HFFc6 (cell line): ENCODE data around the gene MFNG. TPM values are rescaled to one million over a fixed set of nuclear protein-coding genes. Genes with fewer than 3 reads are reported as not detected.
"Not testable (repeated sequence)": the region's sequence is repeated elsewhere in the genome, so short reads cannot be mapped to it uniquely, and the experiment has no call there.

Experiments
- DNase-seq: peaks from one replicate; pipeline ENCODE4 v3.0.0-alpha.2; 2018
- H3K27ac Mint-ChIP-seq: 2 replicates; pipeline ENCODE4 v1.8.0; 2020; ENCODE audit warnings: mild to moderate bottlenecking, mixed read lengths
- H3K27me3 Mint-ChIP-seq: 2 replicates; pipeline ENCODE4 v1.8.0; 2021; ENCODE audit warnings: mild to moderate bottlenecking, moderate library complexity, mixed read lengths; ENCODE audit not compliant: insufficient read depth
- H3K36me3 Mint-ChIP-seq: 2 replicates; pipeline ENCODE4 v1.8.0; 2021; ENCODE audit warnings: low read depth, mixed read lengths
- H3K4me1 Mint-ChIP-seq: 2 replicates; pipeline ENCODE4 v1.8.0; 2020; ENCODE audit warnings: low read depth, mixed read lengths
- H3K4me3 Mint-ChIP-seq: 2 replicates; pipeline ENCODE4 v1.8.0; 2020; ENCODE audit warnings: mild to moderate bottlenecking, moderate library complexity, mixed read lengths
- H3K9me3 Mint-ChIP-seq: 2 replicates; pipeline ENCODE4 v1.8.0; 2020; ENCODE audit warnings: mild to moderate bottlenecking, mixed read lengths
- total RNA-seq, 6 experiments: library from RNA; stranded (reverse); fragmentation: NEBNext Ultra II Directional; extraction: Animal tissue kit (Norgen Biotek cat#: 25700); gene quantifications; 2 replicates in 1 of 6; 3 replicates in 5 of 6; pipeline ENCODE4 v1.2.3, GENCODE V29; 2021
- TF ChIP-seq, protein P1 (sequence below): fragments of 200-600 bp; sonication (generic); IDR thresholded peaks from 2 replicates; pipeline ENCODE4 v1.5.0; 2021; ENCODE audit warnings: antibody characterized with exemption, mild to moderate bottlenecking

MFNG gene
- total RNA-seq, 6 experiments from 2014 or later = not detected

GRCh38 chr22:37470087-37470445 lies 16.1 kb downstream of the MFNG start:
- Mint-ChIP-seq H3K36me3 (no peaks in the 10 kb centered on the region), H3K4me1 (no peaks in the 10 kb centered on the region; the same call in 1 of the 2 replicates), H3K4me3 (no peak overlapping the region), H3K27me3 (peaks cover 38% of the 10 kb centered on the region), H3K27ac (no peak overlapping the region), H3K9me3 (no peaks in the 10 kb centered on the region)
- TF ChIP-seq, protein P1, sequence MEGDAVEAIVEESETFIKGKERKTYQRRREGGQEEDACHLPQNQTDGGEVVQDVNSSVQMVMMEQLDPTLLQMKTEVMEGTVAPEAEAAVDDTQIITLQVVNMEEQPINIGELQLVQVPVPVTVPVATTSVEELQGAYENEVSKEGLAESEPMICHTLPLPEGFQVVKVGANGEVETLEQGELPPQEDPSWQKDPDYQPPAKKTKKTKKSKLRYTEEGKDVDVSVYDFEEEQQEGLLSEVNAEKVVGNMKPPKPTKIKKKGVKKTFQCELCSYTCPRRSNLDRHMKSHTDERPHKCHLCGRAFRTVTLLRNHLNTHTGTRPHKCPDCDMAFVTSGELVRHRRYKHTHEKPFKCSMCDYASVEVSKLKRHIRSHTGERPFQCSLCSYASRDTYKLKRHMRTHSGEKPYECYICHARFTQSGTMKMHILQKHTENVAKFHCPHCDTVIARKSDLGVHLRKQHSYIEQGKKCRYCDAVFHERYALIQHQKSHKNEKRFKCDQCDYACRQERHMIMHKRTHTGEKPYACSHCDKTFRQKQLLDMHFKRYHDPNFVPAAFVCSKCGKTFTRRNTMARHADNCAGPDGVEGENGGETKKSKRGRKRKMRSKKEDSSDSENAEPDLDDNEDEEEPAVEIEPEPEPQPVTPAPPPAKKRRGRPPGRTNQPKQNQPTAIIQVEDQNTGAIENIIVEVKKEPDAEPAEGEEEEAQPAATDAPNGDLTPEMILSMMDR = no peak
- DNase-seq = no peak

- peaks cover 34% of the 10 kb centered on the region for H3K27me3 Mint-ChIP-seq
- no peak overlapping the region for H3K27ac Mint-ChIP-seq
- H3K4me3 Mint-ChIP-seq = no peak overlapping the region
- DNase-seq = no peak
- TF ChIP-seq, protein P1 = no peak
- no peaks in the 10 kb centered on the region for H3K9me3 Mint-ChIP-seq
- no peaks in the 10 kb centered on the region; the same call in 1 of the 2 replicates for H3K4me1 Mint-ChIP-seq
- H3K36me3 Mint-ChIP-seq = no peaks in the 10 kb centered on the region
These were observed 16.6 kb downstream of the MFNG start for GRCh38 chr22:37469416-37470086.

GRCh38 chr22:37468201-37468695 lies 17.9 kb downstream of the MFNG start:
- peaks cover 34% of the 10 kb centered on the region for H3K27me3 Mint-ChIP-seq
- H3K27ac Mint-ChIP-seq, H3K4me1 Mint-ChIP-seq: not testable (repeated sequence)

DNA sequence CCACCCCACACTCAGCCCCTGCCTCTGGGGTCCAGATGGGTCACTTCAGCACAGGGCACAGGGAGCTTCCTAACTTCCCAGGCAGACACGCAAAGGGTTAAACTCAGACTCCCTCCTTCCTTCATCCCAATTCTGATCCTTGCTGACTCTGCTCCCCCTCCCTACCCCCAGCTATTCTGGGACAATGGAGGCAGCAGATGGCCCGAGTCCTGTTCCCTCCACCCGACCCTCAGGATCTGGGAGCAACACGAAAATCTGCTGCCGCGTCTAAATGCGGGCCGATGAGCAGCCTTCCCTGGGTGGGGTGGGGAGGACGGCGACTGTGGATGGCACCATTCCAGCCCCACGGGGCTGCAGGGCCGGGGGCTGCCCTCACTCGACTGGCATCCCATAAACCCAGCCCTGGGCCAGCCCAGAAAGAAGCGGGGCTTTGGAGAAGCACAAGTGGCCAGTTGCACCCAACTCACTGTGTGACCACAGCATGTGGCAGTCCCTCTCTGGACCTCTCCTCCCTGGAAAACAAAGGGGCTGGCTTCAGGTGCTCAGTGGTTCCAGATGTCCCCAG lies 18.7 kb downstream of the MFNG start:
- DNase-seq = no peak
- Mint-ChIP-seq H3K4me3 (no peak overlapping the region), H3K27ac (no peak overlapping the region), H3K4me1 (0 out of 2 replicates have a peak, but pooled peaks cover 4% of the 10 kb centered on the region), H3K36me3 (no peaks in the 10 kb centered on the region), H3K9me3 (no peaks in the 10 kb centered on the region), H3K27me3 (peaks cover 32% of the 10 kb centered on the region)
- TF ChIP-seq, protein P1 = no peak

More at GRCh38 chr22:37468201-37468695, 17.9 kb downstream of the MFNG start:
- H3K9me3 Mint-ChIP-seq, H3K4me3 Mint-ChIP-seq, H3K36me3 Mint-ChIP-seq, DNase-seq: not testable (repeated sequence)

- Mint-ChIP-seq H3K4me1 (0 out of 2 replicates have a peak, but pooled peaks cover 4% of the 10 kb centered on the region), H3K27ac (no peak overlapping the region), H3K9me3 (no peaks in the 10 kb centered on the region), H3K36me3 (no peaks in the 10 kb centered on the region), H3K4me3 (no peak overlapping the region), H3K27me3 (peaks cover 27% of the 10 kb centered on the region)
- TF ChIP-seq, protein P1 = no peak
- DNase-seq = no peak
These were observed 22.0 kb downstream of the MFNG start for GRCh38 chr22:37464181-37464580.

- Mint-ChIP-seq H3K4me1 (0 out of 2 replicates have a peak, but pooled peaks cover 4% of the 10 kb centered on the region), H3K4me3 (no peak overlapping the region), H3K9me3 (no peaks in the 10 kb centered on the region), H3K27ac (no peak overlapping the region), H3K36me3 (no peaks in the 10 kb centered on the region), H3K27me3 (peaks cover 30% of the 10 kb centered on the region)
- TF ChIP-seq, protein P1 = no peak
- DNase-seq = no peak
These were observed 23.2 kb downstream of the MFNG start for GRCh38 chr22:37462983-37463382.
